Measurements from ENCODE around the gene CCNY. TPM values are rescaled to one million over a fixed set of nuclear protein-coding genes. Genes with fewer than 3 reads are reported as not detected.

The CCNY gene
- total RNA-seq, 1 donor from 2014 or later, result 44.8 TPM

DNA sequence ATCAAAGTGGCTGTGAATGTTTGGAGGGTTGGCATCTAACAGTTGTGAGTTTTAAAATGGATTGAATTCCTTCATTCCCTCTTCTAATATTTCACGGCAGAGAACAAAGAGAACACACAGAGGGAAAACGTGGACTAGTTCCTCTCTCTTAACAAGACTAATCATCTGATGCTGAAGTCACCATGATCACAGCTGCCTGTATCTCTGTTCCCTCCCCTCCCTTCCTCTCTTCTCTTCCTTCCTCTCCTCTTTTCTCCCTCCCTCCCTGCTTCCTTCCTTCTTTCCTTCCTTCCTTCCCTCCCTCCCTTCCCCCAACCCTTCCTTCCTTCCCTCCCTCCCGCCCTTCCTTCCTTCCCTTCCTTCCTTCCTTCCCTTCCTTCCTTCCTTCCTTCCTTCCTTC is 258.8 kb downstream of the CCNY start:
- ATAC-seq, result no peak

DNA sequence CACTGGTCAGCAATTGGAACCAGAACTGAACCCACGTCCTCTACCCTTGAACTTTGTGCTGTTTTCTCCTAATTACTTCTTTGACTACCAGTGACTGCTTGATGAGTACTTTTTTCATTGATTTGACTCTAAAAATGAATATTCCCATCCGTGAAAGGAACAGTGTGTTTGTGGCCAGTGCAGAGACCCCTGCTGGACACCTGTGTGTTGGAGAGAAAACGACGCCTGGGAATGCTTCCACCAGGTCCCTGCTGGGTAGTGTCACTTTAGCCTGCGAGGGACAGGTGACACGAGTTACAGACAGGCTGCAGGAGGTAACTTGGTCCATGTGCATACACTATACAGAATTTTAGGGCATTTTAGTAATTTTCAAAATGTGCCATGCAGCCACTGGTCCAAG is 262.1 kb downstream of the CCNY start:
- no peak for ATAC-seq

DNA sequence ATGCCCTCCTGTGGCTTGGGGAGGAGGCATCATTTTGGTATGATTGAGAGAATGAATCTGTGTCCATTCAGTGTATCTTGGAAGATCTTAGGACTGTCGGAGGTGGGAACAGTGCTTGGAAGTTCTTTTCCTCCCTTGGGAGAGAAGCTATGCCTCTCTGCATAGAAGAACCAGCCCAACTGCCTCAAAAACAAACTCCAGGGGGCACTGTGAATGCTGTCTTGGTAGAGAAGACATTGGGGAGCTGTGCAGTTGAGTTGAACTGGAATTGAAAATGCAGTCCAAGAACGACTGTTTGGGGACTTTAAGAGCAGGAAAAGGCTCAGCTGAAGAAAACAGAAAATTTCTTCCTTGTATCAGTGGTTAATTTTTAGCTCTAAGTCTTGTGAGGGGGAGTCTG is 263.9 kb downstream of the CCNY start:
- no peak for ATAC-seq

DNA sequence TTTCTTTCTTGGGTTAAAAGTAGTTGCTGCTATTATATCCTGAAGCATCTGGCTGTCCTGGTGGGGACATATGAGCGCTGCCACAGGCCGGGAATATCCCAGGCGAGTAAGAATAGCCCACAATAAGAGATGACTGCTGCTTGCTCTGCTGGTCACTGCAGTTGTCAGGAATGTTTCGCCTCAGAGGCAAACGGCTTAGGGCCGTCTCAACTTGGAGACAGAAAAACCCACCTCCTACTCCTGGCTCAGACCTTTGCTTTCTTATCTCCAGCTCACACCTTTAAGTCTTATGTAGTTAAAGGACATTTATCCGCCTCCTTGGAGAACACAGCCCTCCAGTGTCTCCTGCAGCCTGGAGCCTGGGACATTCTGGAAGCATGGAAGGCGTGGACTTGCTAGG is 268.9 kb downstream of the CCNY start, which contains the start of gene GJD4:
GJD4 (plus strand) TSS at position 151 of the 400 bp plus-strand sequence; CDS start at position 378, 227 bp downstream.
- ATAC-seq, result no peak

DNA sequence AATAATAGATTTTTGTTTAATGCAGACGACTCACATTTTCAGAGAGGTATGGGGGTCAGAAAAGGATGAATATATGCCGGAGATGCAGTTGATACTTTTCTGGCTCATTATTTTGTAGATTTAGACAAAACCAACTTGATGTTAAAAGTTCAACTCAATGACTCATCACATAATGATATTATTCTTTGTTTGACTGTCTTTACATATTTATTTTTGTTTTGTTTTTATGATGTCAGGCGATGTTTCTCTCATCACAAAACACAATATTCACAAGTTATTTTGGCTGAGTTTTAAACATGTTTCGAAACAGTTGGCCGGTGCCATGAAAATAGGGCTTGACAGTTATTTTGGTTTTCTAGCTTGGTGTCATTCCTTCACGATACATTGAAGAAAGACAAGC is 270.1 kb downstream of the CCNY start:
- no peak for ATAC-seq

DNA sequence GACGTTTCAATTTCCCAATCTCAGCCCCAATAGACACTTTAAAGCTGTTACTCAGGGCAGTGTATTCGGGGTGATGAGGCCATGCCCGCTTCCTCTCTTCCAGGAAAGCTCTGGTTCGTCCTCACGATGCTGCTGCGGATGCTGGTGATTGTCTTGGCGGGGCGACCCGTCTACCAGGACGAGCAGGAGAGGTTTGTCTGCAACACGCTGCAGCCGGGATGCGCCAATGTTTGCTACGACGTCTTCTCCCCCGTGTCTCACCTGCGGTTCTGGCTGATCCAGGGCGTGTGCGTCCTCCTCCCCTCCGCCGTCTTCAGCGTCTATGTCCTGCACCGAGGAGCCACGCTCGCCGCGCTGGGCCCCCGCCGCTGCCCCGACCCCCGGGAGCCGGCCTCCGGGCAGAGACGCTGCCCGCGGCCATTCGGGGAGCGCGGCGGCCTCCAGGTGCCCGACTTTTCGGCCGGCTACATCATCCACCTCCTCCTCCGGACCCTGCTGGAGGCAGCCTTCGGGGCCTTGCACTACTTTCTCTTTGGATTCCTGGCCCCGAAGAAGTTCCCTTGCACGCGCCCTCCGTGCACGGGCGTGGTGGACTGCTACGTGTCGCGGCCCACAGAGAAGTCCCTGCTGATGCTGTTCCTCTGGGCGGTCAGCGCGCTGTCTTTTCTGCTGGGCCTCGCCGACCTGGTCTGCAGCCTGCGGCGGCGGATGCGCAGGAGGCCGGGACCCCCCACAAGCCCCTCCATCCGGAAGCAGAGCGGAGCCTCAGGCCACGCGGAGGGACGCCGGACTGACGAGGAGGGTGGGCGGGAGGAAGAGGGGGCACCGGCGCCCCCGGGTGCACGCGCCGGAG is 271.4 kb downstream of the CCNY start:
- ATAC-seq, result peak; percentile 18

DNA sequence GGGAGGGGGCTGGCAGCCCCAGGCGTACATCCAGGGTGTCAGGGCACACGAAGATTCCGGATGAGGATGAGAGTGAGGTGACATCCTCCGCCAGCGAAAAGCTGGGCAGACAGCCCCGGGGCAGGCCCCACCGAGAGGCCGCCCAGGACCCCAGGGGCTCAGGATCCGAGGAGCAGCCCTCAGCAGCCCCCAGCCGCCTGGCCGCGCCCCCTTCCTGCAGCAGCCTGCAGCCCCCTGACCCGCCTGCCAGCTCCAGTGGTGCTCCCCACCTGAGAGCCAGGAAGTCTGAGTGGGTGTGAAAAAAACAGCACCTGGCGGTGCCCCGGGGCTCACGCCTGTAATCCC is 272.0 kb downstream of the CCNY start:
- ATAC-seq, result no peak

DNA sequence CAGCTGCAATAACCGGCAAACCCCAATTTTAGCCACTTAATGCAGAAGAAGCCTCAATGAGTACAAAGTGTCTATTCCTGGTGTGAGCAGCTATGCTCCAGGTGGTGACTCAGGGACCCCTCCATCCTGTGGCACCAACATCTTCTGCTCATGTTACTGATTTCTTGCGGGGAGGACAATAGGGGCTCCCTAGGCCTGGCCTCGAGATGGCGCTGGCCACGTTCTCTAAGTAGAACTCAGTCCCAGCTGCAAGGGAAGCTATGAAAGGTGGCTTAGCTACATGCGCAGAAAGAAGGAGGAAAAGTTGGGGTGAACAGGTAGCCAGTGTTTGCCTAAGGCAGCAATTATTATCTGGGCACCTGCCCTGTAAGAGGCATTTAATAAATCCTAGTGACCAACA is 275.4 kb downstream of the CCNY start:
- ATAC-seq, result no peak

DNA sequence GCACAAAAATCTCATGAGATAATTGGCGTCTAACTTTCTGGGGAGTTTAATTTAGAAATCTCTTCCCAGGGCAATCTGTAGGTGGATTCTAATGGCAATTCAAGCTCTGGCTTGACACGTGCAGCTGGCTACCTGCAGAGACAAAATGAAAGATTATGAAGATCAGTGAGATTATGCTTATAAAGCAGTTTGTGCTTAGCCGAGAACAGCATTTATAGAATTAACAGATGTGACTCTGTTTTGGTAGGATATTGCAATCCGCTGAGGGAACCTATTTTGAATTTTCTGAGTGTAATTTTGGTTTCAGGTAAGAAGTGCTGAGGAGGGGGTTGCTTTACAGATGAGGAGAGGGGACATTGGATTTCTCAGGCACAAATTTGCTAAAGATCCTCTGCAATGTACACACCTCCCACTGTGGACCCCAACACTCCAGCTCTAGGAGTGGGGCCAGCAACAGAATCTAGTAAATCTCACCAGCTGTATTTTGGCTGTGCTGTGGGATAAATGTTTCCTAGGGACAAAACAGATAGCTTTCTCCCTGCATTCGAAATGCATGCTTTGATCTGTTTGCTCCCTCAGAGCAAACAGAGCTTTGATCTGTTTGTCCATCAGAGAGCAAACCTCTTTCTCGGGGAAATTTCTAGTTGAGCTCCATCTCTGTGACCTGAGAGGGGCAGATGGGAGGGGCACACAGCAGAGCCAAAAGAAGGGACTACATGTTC is 276.2 kb downstream of the CCNY start:
- ATAC-seq, result no peak

DNA sequence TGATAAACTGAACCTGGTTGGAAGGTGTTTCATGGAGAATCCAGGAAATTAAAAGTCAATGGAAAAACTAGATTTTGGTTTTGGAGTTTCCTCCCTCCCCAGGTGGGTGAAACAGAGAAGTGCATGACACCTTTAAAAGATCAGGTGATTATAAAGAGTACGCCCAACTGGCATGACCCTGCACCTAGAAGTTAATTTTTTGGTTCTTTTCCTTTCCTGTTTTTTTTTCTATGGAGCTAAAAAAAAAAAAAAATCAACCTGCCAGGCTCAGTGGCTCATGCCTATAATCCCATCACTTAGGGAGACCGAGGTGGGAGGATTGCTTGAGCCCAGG is 276.8 kb downstream of the CCNY start:
- no peak for ATAC-seq

DNA sequence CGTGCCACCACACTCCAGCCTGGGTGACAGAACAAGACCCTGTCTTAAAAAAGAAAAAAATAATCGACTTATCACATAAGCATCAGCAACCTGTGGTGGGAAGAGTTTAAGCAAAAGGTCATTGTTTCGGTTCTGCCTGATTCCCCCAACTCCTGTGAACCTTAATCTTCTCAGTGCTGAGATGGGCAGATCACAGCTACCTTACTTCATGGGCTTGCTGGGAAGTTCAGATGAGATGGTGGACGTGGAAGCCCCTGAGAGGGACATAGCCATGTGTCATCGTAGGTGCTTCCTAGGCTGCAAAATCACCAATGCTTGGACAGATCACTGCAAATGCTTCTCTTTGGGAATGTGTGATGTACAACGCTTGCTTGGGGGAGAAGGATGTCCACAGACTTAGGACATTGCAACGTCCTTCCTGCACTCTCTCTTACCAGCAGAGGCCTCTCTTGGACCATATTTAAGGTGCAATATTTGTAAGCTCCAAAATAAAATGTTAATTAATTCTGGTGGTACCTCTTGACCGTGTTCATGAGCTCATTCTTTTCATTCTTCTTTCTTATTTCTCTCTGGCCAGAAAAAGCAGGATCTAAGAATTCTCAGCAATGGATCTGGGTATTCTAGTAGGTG is 277.4 kb downstream of the CCNY start:
- ATAC-seq, result no peak

DNA sequence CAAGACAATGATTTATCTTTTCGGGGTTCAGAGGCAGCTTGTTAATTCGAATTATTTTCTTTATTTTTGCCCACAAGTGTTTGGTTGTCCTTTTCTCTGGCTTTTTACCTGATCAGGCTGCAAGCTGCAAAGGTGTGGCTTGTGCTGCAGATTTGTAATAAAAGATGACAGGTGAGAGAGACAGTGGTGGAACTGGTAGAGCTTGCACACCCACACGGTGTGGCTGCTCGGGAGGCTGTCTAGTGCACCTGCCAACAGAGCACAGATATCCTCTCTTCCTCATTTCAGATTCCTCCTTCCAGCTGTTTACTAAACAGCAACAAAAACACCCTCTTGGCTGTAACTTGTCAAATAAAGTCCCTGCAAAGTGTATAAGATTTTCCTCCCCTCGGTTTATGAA is 278.0 kb downstream of the CCNY start:
- peak; percentile 81 for ATAC-seq

Other genes starting within 250 kb of the CCNY start
- 21.2 TPM for gene CUL2, start 246.2 kb upstream of the CCNY start, total RNA-seq
- 8.6 TPM for gene CREM, start 209.7 kb upstream of the CCNY start, total RNA-seq

Measured in esophagus mucosa (tissue), 1 donor.